NCI-H2081 (cell line): Measurements from ENCODE around the gene TBC1D8B.
"Not testable (repeated sequence)": the region's sequence is repeated elsewhere in the genome, so short reads cannot be mapped to it uniquely, and the experiment has no call there.

Source experiments
- DNase-seq, 2 experiments: peaks; one replicate each; lab custom pipeline; 2025; lab: John Stamatoyannopoulos, UW

The TBC1D8B gene

GRCh38 chrX:106802388-106803275 is at the start of gene TBC1D8B:
Gene TBC1D8B (plus strand): TSS chrX:106802673. CDS start chrX:106802854, 181 bp downstream.
- peak; percentile 95 to 98 for DNase-seq

DNA sequence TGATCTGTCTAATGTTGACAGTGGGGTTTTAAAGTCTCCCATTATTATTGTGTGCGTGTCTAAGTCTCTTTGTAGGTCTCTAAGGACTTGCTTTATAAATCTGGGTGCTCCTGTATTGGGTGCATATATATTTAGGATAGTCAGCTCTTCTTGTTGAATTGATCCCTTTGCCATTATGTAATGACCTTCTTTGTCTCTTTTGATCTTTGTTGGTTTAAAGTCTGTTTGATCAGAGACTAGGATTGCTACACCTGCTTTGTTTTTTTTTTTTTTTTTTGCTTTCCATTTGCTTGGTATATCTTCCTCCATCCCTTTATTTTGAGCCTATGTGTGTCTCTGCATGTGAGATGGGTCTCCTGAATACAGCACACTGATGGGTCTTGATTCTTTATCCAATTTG is 33.2 kb upstream of the TBC1D8B start:
- not testable (repeated sequence) for DNase-seq

DNA sequence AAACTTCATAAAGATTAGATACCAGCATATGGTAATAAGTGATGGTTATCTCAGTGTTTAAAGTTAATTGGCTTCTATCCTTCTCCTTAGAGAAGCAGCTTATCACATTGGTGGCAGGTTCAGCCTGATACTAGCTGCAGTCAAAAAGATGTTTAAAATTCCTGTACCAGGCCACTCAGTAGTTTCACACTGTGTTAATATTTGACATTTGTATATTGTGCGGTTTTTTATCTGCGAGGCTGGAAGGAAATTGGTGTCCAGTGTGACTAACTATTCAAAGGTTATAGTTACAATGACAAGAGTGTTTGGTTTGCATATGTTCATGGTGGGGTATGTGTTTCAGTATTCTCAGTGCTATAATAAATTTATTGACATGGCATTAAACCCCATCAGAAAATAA is 27.5 kb upstream of the TBC1D8B start:
- no peak for DNase-seq

GRCh38 chrX:106780264-106780663 is 22.2 kb upstream of the TBC1D8B start:
- DNase-seq, result no peak

- no peak for DNase-seq
Observed at GRCh38 chrX:106780664-106781377, 21.7 kb upstream of the TBC1D8B start.

DNA sequence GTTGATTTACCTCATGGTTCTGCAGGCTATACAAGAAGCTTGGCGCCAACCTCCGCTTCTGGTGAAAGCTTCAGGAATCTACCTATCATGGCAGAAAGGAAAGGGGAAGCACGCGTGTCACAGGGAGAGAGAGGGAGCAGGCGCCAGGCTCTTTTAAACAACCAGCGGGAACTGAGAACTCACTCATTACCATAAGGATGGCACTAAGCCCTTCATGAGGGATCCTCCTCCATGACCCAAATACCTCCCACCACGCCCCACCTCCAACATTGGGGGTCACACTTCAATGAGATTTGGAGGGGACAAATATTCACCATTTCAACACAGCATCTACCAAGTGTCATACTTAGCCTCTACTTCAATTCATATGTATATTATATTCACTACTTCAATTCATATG is 18.8 kb upstream of the TBC1D8B start:
- no peak for DNase-seq

DNA sequence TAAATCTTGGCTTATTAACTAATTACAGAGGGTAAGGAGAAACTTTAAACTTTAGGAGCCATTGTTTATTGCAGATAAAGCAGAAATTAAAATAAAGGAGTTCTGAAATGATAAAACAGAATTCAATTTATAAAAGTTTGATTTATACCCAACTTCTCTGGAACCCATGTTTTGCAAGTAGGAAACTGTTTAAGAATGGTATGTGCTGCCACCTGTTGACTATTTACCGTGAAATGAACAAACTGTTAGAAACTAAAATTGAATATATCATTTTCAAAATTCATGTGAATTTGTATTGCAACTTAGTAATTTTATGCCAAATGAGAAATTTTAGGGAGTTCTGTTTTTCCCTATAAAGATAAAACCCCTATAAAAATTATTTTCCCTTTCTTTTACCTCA is 11.0 kb upstream of the TBC1D8B start:
- DNase-seq, result peak in 1 of 2 experiments; percentile 14

DNA sequence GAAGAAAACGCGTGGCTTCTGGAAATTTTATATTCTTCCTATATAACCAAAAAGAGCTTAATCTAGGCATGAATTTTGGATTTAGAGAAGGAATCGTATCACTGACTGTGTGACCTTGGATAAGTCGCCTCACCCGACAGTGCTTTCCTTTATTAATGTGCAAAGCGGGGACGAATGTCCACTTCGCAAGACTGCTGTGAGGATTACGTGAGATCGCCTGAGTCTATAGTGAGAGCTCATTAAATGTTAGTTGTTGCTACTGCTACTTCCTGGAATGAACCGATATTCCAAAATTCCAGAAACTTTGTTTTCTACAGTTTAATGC is 448 bp upstream of the TBC1D8B start:
- DNase-seq, result peak in 1 of 2 experiments; percentile 64

GRCh38 chrX:106811131-106811910 is 8.8 kb downstream of the TBC1D8B start:
- no peak for DNase-seq

GRCh38 chrX:106812930-106813329 is 10.5 kb downstream of the TBC1D8B start:
- not testable (repeated sequence) for DNase-seq

- not testable (repeated sequence) for DNase-seq
Observed at GRCh38 chrX:106814093-106814492, 11.6 kb downstream of the TBC1D8B start.

DNA sequence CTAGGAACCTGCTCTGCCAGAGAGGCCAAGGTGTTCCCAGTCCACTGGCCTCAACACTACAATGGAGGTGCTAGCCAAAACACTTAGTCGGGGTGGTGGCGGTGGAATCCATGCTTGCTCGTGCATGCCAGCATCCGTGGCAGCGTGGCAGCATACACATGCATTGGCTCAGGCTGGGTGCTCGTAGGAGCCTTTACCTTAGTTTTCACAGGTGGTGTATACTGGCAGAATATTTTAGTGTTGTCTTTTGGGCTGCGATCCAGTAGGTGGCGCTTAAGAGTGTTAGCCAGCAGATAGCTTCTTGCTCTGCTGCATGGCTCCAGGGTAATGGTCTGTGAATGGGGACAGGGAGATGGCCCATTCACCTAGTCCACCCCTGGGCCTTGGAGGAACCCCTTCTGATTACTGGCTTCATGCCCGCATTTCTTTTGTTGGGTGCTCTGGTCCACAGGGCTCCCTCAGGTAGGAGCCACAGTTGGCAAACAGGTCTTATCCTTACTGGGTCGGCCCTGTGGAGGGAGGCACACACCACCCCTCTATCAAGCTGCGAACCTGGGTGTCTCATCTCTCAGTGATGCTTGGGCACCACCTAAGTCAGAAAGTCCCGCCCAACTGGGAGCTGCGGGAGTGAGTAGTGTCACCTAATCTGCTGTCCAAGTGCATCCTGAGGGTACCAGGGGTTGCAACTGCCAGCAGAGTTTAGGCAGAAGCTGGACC is 60.7 kb downstream of the TBC1D8B start:
- peak in 1 of 2 experiments; percentile 48 for DNase-seq

DNA sequence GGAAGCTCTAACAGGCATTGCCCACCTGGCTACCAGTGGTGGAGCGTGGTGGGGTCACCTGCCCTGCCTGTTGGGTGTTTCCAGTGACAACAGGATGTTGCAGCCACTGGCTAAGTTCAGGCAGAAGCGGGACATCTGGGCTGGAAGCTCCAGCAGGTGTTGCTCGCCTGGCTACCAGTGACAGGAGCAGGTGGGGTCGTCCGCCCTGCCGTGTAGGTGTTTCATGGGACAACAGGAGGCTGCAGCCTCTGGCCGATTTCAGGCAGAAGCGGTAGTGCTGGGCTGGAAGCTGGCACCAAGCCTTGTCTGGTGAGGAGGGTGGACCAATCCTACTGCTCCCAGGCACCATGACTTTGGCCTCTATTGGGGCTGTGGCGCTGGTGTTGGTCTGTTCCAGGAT is 61.2 kb downstream of the TBC1D8B start:
- no peak for DNase-seq

GRCh38 chrX:106872796-106873195 is 70.3 kb downstream of the TBC1D8B start:
- not testable (repeated sequence) for DNase-seq

GRCh38 chrX:106874075-106874474 is 71.6 kb downstream of the TBC1D8B start:
- peak; percentile 33 to 43 for DNase-seq

DNA sequence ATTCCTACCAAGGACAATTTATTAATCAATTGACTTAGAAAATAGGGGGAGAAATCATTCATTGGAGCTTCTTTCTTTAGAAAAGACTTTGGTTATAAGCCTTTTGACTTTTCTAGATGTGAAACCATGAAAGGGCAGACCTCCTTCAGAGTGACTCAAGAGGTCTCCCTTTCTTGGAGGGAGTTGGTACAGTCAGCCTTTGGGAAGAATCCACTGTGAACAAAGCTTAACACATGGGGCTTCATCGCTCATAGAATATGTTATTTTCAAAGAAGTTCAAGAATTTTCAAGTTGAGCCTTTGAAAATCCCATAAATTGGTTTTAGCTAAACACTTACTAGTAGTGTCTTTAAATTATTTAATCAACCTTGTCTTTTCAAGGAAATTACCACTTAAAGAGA is 72.7 kb downstream of the TBC1D8B start:
- DNase-seq, result no peak

GRCh38 chrX:106889468-106889867 is 87.0 kb downstream of the TBC1D8B start:
- no peak for DNase-seq

- DNase-seq, result no peak
Observed at GRCh38 chrX:106891762-106892460, 89.4 kb downstream of the TBC1D8B start.

GRCh38 chrX:106894392-106894909 is 92.0 kb downstream of the TBC1D8B start:
- peak; percentile 77 to 78 for DNase-seq

- no peak for DNase-seq
Observed at GRCh38 chrX:106894978-106895452, 92.5 kb downstream of the TBC1D8B start.

GRCh38 chrX:106897259-106897658 is 94.8 kb downstream of the TBC1D8B start:
- DNase-seq, result no peak
